ENCODE measurements around the gene EDN1.

The EDN1 gene

DNA sequence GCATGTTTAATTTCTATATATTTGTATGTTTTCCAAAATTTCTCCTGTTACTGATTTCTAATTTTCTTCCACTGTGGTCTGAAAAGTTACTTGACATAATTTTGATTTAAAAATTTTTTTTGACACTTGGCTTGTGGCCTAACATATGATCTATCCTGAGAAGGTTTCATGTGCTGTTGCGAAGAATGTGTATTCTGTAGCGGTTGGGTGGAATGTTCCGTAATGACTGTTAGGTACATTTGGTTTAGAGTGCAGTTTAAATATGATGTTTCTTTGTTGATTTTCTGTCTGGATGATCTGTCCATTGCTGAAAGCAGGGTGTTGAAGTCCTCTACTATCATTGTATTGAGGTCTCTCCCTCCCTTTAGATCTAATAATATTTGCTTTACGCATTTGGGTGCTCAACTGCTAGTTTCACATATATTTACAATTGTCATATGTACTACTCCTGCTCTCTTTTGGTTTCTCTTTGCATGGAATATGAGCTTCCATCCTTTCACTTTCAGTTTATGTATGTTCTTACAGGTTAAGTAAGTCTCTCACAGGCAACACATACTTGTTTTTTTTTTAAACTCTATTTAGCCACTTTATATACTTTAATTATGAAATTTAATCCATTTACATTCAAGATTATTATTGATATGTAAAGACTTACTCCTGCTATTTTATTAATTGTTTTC, 19.5 kb upstream of the EDN1 start:
- no peak for DNase-seq (ENCODE audit: low read depth)

GRCh38 chr6:12271594-12271993, 18.6 kb upstream of the EDN1 start:
- no peak for DNase-seq (ENCODE audit: low read depth)

GRCh38 chr6:12271997-12272396, 18.2 kb upstream of the EDN1 start:
- no peak for DNase-seq (ENCODE audit: low read depth)

DNA sequence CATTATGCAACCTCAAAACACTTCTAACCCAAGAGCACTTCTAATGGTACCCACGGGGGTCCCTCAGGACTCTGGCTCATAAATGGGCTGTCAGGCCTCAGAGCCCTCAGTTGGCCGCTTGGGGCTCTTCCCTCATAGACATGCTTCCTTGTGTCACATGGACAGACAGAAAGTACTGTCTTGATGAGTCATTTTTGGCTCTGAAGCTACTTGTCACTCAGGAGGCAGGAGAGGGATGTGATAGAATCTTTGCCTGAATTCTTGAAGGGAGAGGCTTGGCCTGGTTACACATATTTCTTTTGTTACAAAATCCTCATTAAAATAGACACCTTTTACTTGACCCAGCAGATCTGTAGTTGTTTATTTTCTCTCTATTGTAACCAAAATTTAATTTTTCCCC, 15.1 kb upstream of the EDN1 start:
- no peak for DNase-seq (ENCODE audit: low read depth)

DNA sequence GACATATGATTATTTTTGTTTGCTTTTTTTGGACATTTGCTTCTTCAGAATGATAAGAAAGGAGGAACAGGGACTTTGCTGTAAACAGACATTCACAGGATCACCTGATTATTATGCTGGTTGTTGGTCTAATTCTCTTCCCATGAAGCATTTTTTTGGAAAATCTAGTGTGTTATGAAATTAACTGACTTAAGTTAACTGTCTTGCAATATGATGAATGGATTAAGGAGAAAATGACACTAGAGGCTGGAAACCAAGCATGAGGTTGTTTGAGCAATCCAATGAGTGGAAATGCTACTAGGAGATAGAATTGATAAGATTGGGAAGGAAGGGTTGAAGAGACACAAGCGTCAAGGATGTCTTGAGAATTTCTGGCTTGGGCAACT, 13.2 kb upstream of the EDN1 start:
- DNase-seq (ENCODE audit: low read depth): no peak

DNA sequence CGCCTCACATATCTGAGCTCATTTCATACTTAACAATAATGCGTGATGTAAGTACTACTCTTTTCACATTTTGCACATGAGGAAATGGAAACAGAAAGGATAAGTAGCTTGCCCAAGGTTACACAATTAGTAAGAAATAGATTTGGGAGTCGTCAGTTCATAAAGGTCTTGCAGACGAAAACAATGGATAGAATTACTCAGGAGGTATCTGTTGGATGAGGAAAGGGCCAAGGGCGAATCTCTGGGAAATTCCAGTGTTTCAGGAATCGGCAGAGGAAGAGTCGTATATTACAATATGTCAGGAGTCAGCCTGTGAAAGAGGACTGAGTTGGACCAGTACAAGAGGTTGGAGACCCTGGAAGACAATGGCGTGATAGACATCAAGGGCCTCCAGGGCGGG, 12.8 kb upstream of the EDN1 start:
- no peak for DNase-seq (ENCODE audit: low read depth)

GRCh38 chr6:12278915-12279314, 11.2 kb upstream of the EDN1 start:
- DNase-seq (ENCODE audit: low read depth): no peak

- no peak for DNase-seq (ENCODE audit: low read depth)
Observed at GRCh38 chr6:12279322-12280091, 10.7 kb upstream of the EDN1 start.

GRCh38 chr6:12280458-12280857, 9.7 kb upstream of the EDN1 start:
- no peak for DNase-seq (ENCODE audit: low read depth)

DNA sequence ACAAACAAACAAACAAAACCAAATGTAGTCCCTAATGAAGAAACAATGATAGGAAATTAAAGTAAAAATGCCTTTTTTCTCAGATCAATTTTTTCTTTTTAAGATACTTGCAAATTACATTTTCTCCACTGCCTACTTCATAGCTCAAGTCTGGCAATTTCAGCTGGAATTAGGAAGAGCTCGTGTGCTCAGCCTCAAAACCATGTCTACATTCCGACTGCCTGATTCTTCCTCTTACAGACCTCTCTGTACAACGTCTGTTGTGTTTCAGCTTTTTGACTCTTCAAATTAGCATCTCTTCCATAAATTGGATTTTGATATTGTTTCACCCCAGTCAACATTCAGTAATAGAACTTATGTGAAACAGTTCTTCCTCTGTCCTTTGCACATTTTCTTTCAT, 9.3 kb upstream of the EDN1 start:
- DNase-seq (ENCODE audit: low read depth): no peak

- no peak for DNase-seq (ENCODE audit: low read depth)
Observed at GRCh38 chr6:12283904-12284303, 6.3 kb upstream of the EDN1 start.

DNA sequence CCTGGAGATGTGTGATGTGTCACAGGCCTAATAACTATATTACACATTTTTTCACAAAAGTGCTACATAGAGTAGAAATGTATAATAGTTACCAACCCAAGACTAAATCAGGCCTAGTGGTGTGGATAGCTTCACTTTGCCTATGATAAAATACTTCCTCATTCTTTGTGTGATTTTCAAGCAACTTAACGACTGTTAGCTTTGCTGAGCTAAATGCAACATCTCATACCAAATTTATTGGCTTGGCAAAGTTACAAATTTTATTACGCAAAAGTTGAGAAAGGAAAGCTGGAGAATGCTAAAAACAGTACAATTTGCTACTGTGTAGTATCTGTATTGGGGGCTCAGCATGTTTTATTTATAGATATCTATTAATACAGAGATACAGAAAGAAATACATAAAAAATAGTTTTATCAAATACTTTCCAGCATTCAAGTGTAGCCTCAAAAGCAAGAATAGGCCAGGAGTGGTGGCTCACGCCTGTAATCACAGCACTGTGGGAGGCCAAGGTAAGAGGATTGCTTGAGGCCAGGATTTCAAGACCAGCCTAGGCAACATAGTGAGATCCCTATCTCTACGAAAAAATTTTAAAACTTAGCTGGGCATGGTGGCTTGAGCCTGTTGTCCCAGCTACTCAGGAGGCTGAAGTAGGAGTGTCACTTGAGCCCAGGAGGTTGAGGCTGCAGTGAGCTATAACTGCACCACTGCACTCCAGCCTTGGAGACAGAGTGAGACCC, 3.6 kb upstream of the EDN1 start:
- DNase-seq (ENCODE audit: low read depth): no peak

DNA sequence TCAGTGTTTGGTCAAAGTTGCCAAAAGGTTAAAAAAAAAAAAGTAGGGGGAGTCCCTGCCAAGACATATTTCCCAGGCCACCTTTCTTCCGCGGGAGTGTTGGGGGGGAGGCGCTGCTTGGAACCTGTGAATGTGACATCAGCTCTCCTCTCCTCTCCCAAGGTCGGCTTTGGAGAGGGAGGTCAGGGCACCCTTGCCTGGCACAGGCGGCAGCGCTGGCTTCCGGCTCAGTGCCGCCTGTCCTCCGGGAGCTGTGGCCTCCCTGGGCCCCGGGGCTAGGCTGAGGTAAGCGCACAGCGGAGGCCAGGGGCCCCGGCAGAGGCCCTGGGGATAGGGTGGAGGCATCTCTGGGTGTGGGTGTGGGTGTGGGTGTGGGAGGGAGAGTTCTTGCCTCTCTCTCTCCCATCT, 1.9 kb upstream of the EDN1 start:
- DNase-seq (ENCODE audit: low read depth): no peak

- no peak for DNase-seq (ENCODE audit: low read depth)
Observed at GRCh38 chr6:12288914-12289313, 1.2 kb upstream of the EDN1 start.

DNA sequence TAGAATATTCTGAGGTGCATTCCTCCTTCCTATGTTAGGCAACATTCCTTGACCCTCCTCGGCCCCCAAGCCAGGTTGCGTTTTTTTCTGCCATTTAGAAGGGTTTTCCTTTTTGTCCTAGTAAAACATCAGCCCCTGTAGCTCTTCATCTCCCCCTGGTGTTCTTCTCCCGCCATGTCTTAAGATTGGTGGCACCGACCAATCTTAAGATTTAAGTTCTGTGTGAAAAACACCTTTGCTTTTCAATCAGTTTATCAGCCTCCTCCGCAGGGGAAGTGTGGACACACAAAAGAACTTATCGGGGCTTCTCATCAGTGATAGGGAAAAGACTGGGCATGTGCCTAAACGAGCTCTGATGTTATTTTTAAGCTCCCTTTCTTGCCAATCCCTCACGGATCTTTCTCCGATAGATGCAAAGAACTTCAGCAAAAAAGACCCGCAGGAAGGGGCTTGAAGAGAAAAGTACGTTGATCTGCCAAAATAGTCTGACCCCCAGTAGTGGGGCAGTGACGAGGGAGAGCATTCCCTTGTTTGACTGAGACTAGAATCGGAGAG, 719 bp upstream of the EDN1 start:
- DNase-seq (ENCODE audit: low read depth): peak; percentile 28

DNA sequence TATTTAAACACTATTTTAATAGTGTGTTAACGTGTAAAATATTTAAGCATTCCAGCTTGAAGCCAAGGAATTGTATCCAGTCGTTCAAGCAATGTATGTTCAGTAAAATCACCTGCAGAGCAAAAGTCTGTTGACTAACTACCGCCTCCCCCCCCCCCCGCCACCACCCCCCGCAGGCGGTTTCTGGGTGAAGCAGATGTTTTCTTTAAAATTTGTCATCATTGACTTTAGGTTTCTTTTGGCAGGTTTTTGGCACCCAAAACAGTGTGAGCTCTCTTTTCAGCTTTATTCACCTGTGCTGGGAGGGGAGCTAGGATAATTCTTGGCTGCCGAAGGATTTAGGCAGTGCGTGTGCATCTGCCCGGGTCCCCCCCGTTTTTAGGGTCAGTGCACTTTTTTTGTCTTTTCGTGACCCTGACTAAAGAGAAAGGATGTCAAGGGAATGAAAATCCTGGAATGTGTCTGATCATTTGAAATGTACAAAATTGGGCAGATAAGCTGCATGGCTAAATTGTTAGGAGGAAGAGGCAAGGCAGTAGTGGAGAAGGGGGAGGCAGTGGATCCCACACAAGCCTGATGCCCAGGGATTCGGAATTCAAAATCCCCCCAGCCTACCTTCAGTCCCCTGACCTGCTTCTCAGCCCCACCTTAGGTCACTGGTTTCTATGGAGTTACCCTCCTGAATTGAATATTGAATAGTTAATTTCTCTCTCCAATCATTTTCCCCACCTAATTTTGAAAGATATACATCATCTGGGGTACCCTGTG, 1.1 kb downstream of the EDN1 start:
- no peak for DNase-seq (ENCODE audit: low read depth)

DNA sequence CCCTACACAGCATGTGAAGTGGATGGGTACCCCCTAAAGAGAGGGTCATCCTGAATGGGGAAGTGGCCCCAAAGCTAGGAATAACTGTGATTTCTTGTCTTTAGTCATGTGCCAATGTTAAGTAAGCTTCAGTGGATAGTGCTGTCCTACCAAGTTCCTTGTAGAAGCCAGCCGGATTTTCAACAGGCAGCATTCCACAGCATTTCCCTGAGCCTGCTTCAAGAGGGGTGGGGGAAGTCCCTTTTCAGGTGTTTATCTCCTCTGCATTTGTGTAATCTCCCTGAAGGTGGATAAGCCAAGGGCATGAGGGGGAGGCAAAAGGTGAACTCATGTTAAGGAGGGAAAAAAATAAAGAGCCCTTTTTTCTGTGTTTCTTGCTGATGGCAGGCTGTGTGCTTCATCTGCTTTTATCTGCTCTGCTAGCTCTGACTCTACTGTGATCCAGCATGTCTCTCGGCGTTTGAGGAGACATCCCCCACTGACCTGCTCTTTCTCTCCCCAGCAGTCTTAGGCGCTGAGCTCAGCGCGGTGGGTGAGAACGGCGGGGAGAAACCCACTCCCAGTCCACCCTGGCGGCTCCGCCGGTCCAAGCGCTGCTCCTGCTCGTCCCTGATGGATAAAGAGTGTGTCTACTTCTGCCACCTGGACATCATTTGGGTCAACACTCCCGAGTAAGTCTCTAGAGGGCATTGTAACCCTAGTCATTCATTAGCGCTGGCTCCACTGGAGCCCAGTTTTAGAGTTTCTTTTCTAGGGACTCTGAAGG, 1.9 kb downstream of the EDN1 start:
- no peak for DNase-seq (ENCODE audit: low read depth)

DNA sequence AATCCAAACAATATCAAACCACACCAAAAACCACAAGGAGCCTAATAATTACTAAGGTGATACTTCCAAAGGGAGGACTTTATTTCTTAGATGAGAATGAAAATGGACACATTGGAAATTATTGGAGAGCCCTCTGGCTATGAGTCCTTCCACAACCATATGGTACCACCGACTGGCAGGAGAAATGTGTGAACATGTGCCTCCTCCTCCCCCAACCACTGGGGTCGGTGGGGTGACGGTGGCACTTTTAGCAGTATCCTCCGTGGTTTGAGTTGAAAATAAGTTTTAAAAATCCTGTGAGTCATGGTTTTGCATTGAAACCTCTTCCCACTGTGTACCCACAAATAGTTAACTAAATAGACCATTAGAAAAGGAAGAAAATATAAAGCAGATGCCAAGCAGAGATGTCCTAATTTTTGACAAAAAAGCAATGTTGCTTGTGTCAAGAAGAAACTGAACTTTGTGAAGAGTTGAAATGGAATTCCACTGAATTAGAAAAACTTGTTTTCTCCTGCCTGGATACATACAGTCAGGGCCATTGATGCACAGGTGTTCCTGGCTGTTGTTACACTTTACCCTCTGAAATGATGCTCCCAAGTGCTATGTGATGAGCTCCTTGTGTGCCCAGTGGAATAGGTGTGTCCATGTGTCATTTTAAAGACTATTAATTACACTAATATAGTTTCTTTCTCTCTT, 3.2 kb downstream of the EDN1 start:
- DNase-seq (ENCODE audit: low read depth): no peak

- no peak for DNase-seq (ENCODE audit: low read depth)
Observed at GRCh38 chr6:12293931-12294807, 4.0 kb downstream of the EDN1 start.

Measured in stimulated activated CD4-positive, alpha-beta T cell treated with anti-CD3 and anti-CD28 coated beads, Interleukin-2, amount 100 ng/mL, for 4 hours (primary cell).